ENCODE data around the gene TNIP1. TPM values are rescaled to one million over a fixed set of nuclear protein-coding genes. Genes with fewer than 3 reads are reported as not detected.

Gene TNIP1
- total RNA-seq, 2 donors from 2014 or later: 51.3 to 52.2 TPM

DNA sequence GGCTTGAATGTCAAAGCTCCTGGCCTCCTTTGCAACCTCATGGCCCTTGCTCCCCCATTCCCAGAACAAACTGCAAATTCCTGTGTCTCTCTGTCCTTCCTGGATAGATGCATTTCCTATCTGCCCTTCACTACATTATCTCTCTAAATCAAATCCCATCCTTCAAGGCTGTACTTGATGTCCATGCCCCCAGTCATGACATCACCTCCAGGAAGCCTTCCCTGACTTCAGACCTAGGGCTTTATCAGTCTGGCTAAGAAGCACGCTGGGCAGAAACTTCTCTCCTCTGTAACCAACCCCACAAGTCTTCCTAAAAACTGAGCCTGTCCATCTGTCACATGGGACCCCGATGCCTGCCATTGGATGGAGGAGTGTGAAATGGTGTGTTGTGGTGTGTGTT, 25.7 kb upstream of the TNIP1 start:
- Mint-ChIP-seq H3K27ac (no peak overlapping the region), H3K9me3 (no peaks in the 10 kb centered on the region), H3K27me3 (ENCODE audit: insufficient read depth) (no peaks in the 10 kb centered on the region), H3K4me3 (no peak overlapping the region), H3K36me3 (ENCODE audit: low read depth) (peaks cover 74% of the 10 kb centered on the region), H3K4me1 (peaks cover 13% of the 10 kb centered on the region)
- H3K27ac ChIP-seq (ENCODE audit: low read depth, low read length): no peak overlapping the region
- peaks cover 99% of the 10 kb centered on the region for H3K36me3 ChIP-seq (ENCODE audit: control insufficient read depth, insufficient read depth, low read length)
- peaks cover under 1% of the 10 kb centered on the region for H3K4me1 ChIP-seq (ENCODE audit: control insufficient read depth, insufficient read depth, low read length)
- no peak overlapping the region for H3K9ac ChIP-seq (ENCODE audit: extremely low read depth, low read length, poor library complexity, severe bottlenecking)
- TF ChIP-seq CTCF (conservative IDR thresholded peaks at IDR 0.05): no peak
- no peaks in the 10 kb centered on the region for H3K27me3 ChIP-seq (ENCODE audit: control insufficient read depth, insufficient read depth, low read length, poor library complexity, severe bottlenecking)
- DNase-seq: no peak
- H3K9me3 ChIP-seq (ENCODE audit: control insufficient read depth, low read length): no peaks in the 10 kb centered on the region
- 67 to 98% methylated on average over 1 to 2 of the region's 2 CpGs for WGBS, 2 experiments (ENCODE audit: insufficient coverage in 1 of 2, insufficient read length in 1 of 2)
- H3K4me3 ChIP-seq (ENCODE audit: low read length): no peak overlapping the region

DNA sequence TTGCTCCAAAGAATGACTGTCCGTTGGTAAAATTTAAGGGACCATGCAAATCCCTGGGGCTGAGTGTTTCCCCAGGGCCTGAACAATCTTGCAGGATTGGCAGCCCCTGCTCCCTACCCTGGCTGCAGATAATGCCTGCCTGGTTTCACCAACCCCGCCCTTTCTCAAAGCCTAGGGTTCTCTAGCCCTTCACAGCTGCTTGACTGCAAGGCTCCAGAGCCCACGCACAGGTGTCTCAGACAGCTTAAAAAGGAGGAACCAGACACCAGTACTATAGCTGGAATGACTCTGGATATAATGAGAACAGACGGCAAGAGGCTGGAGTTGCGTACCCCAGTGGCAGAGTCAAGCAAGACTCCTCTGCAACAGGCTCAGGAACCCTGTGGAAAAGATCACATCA, 25.2 kb upstream of the TNIP1 start:
- no peak for DNase-seq
- Histone ChIP-seq H3K36me3 (ENCODE audit: control insufficient read depth, insufficient read depth, low read length) (peaks cover 99% of the 10 kb centered on the region), H3K9me3 (ENCODE audit: control insufficient read depth, low read length) (no peaks in the 10 kb centered on the region), H3K4me1 (ENCODE audit: control insufficient read depth, insufficient read depth, low read length) (peaks cover 3% of the 10 kb centered on the region), H3K9ac (ENCODE audit: extremely low read depth, low read length, poor library complexity, severe bottlenecking) (no peak overlapping the region), H3K4me3 (ENCODE audit: low read length) (no peak overlapping the region), H3K27ac (ENCODE audit: low read depth, low read length) (no peak overlapping the region), H3K27me3 (ENCODE audit: control insufficient read depth, insufficient read depth, low read length, poor library complexity, severe bottlenecking) (no peaks in the 10 kb centered on the region)
- Mint-ChIP-seq H3K27me3 (ENCODE audit: insufficient read depth) (no peaks in the 10 kb centered on the region), H3K4me1 (peaks cover 16% of the 10 kb centered on the region), H3K9me3 (no peaks in the 10 kb centered on the region), H3K4me3 (no peak overlapping the region), H3K36me3 (ENCODE audit: low read depth) (peaks cover 78% of the 10 kb centered on the region), H3K27ac (no peak overlapping the region)
- WGBS, 2 experiments (ENCODE audit: insufficient coverage in 1 of 2, insufficient read length in 1 of 2): 95 to 100% methylated on average over 2 to 5 of the region's 5 CpGs
- no peak for TF ChIP-seq CTCF (conservative IDR thresholded peaks at IDR 0.05)

GRCh38 chr5:151105561-151105960, 24.7 kb upstream of the TNIP1 start:
- H3K9me3 ChIP-seq (ENCODE audit: control insufficient read depth, low read length): no peaks in the 10 kb centered on the region
- H3K4me1 Mint-ChIP-seq: peaks cover 18% of the 10 kb centered on the region
- no peak overlapping the region for H3K27ac ChIP-seq (ENCODE audit: low read depth, low read length)
- 92 to 96% methylated on average over 2 of the region's 2 CpGs for WGBS, 2 experiments (ENCODE audit: insufficient coverage in 1 of 2, insufficient read length in 1 of 2)
- H3K27me3 Mint-ChIP-seq (ENCODE audit: insufficient read depth): no peaks in the 10 kb centered on the region
- H3K27ac Mint-ChIP-seq: no peak overlapping the region
- DNase-seq: no peak
- H3K4me1 ChIP-seq (ENCODE audit: control insufficient read depth, insufficient read depth, low read length): peaks cover 3% of the 10 kb centered on the region
- no peaks in the 10 kb centered on the region for H3K9me3 Mint-ChIP-seq
- H3K36me3 ChIP-seq (ENCODE audit: control insufficient read depth, insufficient read depth, low read length): peaks cover 99% of the 10 kb centered on the region
- H3K9ac ChIP-seq (ENCODE audit: extremely low read depth, low read length, poor library complexity, severe bottlenecking): no peak overlapping the region
- no peak overlapping the region for H3K4me3 ChIP-seq (ENCODE audit: low read length)
- H3K36me3 Mint-ChIP-seq (ENCODE audit: low read depth): peaks cover 78% of the 10 kb centered on the region
- no peaks in the 10 kb centered on the region for H3K27me3 ChIP-seq (ENCODE audit: control insufficient read depth, insufficient read depth, low read length, poor library complexity, severe bottlenecking)
- TF ChIP-seq CTCF (conservative IDR thresholded peaks at IDR 0.05): no peak
- H3K4me3 Mint-ChIP-seq: no peak overlapping the region

Measured in endodermal cell (in vitro differentiated cells).